Right lobe of liver (tissue), 6 donors: Measurements from ENCODE around the gene EXPH5. TPM values are rescaled to one million over a fixed set of nuclear protein-coding genes. Genes with fewer than 3 reads are reported as not detected.
A peak's percentile ranks its signal among the peaks of the same experiment; 100 is the strongest.
"Not testable (repeated sequence)": the region's sequence is repeated elsewhere in the genome, so short reads cannot be mapped to it uniquely, and the experiment has no call there.

Source experiments
- ATAC-seq, 4 donors: fragments of 200-7000 bp; cut with Tn5 transposase; one replicate each; pipeline ENCODE4 v1.9.1; 2020; ENCODE audit warnings: mild to moderate bottlenecking in 4 of 4, moderate library complexity in 4 of 4
- DNase-seq, 3 donors: peaks; one replicate each; pipeline ENCODE4 v3.0.0-alpha.2; 2020
- H3K27ac ChIP-seq, 3 donors: fragments of 200-600 bp; one replicate each; pipeline ENCODE4 v1.8.0; 2022
- H3K27me3 ChIP-seq, 2 donors: fragments of 200-600 bp; one replicate each; pipeline ENCODE4 v1.8.0; 2022
- H3K36me3 ChIP-seq, 4 donors: fragments of 200-600 bp; sonication (generic) in 1 of 4; one replicate each; pipeline versions ENCODE4 v1.5.1 to v1.8.0; 2017 to 2022; ENCODE audit warnings: control low read depth in 1 of 4
- H3K4me1 ChIP-seq, 4 donors: fragments of 200-600 bp; sonication (generic) in 1 of 4; one replicate each; pipeline versions ENCODE4 v1.5.1 to v1.8.0; 2017 to 2022; ENCODE audit warnings: control low read depth in 1 of 4
- H3K4me3 ChIP-seq, 3 donors: fragments of 200-600 bp; one replicate each; pipeline ENCODE4 v1.8.0; 2022
- H3K9me3 ChIP-seq, 4 donors: fragments of 200-600 bp; sonication (generic) in 1 of 4; one replicate each; pipeline versions ENCODE4 v1.5.1 to v1.8.0; 2017 to 2022; ENCODE audit warnings: control low read depth in 1 of 4
- POLR2A ChIP-seq: fragments of 450-650 bp; IDR thresholded peaks from one replicate; pipeline ENCODE4 v1.6.1; 2017; ENCODE audit warnings: antibody characterized with exemption, mild to moderate bottlenecking
- WGBS: methylation state at CpG from one replicate; pipeline ENCODE4 v1.1.6; 2018; ENCODE audit warnings: low coverage, low lambda C conversion rate; ENCODE audit not compliant: insufficient coverage; ENCODE audit errors: missing lambda C conversion rate; 5-methylcytosine and 5-hydroxymethylcytosine counted together
- intact Hi-C, 2 donors: fragments of 100-400 bp; cut with DNase I; formaldehyde crosslinking; loops; one replicate each; pipeline versions ENCODE4 v1.11.2 to v1.14.1; 2022
- total RNA-seq, 6 experiments: library from RNA; depleted of rRNA in 2 of 6; stranded (reverse); fragments of >200 nt in 2 of 6; fragmentation: NEBNext Ultra II Directional in 3 of 6; extraction: Animal tissue kit (Norgen Biotek cat#: 25700) in 3 of 6; gene quantifications; one replicate each; pipeline versions ENCODE4 v1.1.0 to v1.2.4, GENCODE V29; 2016 to 2023
- TF ChIP-seq, protein P1 (sequence below), 4 donors: fragments of 200-600 bp in 3 of 4; fragments of 450-650 bp in 1 of 4; IDR thresholded peaks; one replicate each; pipeline versions ENCODE4 v1.5.1 to v1.8.0; 2016 to 2022; ENCODE audit warnings: antibody characterized with exemption in 4 of 4, mild to moderate bottlenecking in 2 of 4
- donor health status: DM: no; HTN: yes; CAD: no.
- donor health status: DM: no; HTN: no; CAD: no.
- donor health status: DM: no; HTN: no; CAD: no.
- donor health status: DM: no; HTN: yes; CAD: no.
- donor health status: DM: no; HTN: yes; CAD: no.

Gene EXPH5
- total RNA-seq, 6 experiments from 2014 or later = 8.3 to 12.4 (median 10.2) TPM

- Histone ChIP-seq H3K36me3 (no peaks in the 10 kb centered on the region), H3K4me3 (no peak overlapping the region), H3K27me3 (no peaks in the 10 kb centered on the region), H3K9me3 (no peaks in the 10 kb centered on the region), H3K4me1 (peaks cover 0 to 6% (median 2%) of the 10 kb centered on the region in 4 donors), H3K27ac (no peak overlapping the region)
- DNase-seq (no peak), ATAC-seq (no peak)
- TF ChIP-seq, protein P1, sequence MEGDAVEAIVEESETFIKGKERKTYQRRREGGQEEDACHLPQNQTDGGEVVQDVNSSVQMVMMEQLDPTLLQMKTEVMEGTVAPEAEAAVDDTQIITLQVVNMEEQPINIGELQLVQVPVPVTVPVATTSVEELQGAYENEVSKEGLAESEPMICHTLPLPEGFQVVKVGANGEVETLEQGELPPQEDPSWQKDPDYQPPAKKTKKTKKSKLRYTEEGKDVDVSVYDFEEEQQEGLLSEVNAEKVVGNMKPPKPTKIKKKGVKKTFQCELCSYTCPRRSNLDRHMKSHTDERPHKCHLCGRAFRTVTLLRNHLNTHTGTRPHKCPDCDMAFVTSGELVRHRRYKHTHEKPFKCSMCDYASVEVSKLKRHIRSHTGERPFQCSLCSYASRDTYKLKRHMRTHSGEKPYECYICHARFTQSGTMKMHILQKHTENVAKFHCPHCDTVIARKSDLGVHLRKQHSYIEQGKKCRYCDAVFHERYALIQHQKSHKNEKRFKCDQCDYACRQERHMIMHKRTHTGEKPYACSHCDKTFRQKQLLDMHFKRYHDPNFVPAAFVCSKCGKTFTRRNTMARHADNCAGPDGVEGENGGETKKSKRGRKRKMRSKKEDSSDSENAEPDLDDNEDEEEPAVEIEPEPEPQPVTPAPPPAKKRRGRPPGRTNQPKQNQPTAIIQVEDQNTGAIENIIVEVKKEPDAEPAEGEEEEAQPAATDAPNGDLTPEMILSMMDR (IDR thresholded peaks at IDR 0.05) = no peak
- no peak for TF ChIP-seq POLR2A
- 98% methylated on average over 4 of the region's 4 CpGs for WGBS
- intact Hi-C loops = loop anchor here in 1 of 2 donors (10.0 kb wide), 1 partner anchor 53 kb away; no protein-coding TSS in a partner anchor
These were observed 1.7 kb downstream of the EXPH5 start for GRCh38 chr11:108591893-108592292.

GRCh38 chr11:108589136-108589535 lies 4.4 kb downstream of the EXPH5 start:
- Histone ChIP-seq H3K27me3 (no peaks in the 10 kb centered on the region), H3K9me3 (no peaks in the 10 kb centered on the region), H3K4me3 (no peak overlapping the region), H3K36me3 (no peaks in the 10 kb centered on the region), H3K27ac (no peak overlapping the region), H3K4me1 (peaks cover 0 to 4% (median 2%) of the 10 kb centered on the region in 4 donors)
- DNase-seq (no peak), ATAC-seq (no peak)
- no peak for TF ChIP-seq POLR2A
- TF ChIP-seq, protein P1 (IDR thresholded peaks at IDR 0.05) = no peak
- intact Hi-C loops = no loop called here
- no CpG with 5 or more reads among the region's 1 CpG for WGBS

DNA sequence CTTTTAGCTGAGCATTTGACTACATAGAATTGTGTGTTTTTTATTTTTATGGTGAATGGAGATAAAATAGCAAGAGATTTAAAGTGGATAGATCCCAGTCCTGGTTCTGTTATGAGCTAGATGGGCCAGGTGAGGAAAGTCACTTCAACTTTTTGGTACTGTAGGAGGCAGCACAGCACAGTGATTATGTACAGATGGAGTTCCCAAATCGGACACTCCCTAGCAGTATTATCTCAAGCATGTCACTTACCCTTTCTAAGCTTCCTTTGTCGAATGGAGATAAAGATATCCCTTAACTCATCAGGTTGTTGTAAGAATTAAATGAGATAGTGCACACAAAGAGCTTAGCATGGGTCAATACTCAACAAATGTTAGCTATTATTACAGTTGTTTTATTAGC lies 5.3 kb downstream of the EXPH5 start:
- no peaks in the 10 kb centered on the region for H3K9me3 ChIP-seq
- H3K4me3 ChIP-seq = no peak overlapping the region
- DNase-seq (no peak), ATAC-seq (peak in 1 of 4 donors; percentile 27)
- intact Hi-C loops = no loop called here
- H3K36me3 ChIP-seq = no peaks in the 10 kb centered on the region
- 57% methylated on average over 2 of the region's 2 CpGs for WGBS
- no peak overlapping the region for H3K27ac ChIP-seq
- H3K27me3 ChIP-seq = no peaks in the 10 kb centered on the region
- TF ChIP-seq, protein P1 (IDR thresholded peaks at IDR 0.05) = no peak
- TF ChIP-seq POLR2A = no peak
- H3K4me1 ChIP-seq = peaks cover 0 to 4% (median 0%) of the 10 kb centered on the region in 4 donors

DNA sequence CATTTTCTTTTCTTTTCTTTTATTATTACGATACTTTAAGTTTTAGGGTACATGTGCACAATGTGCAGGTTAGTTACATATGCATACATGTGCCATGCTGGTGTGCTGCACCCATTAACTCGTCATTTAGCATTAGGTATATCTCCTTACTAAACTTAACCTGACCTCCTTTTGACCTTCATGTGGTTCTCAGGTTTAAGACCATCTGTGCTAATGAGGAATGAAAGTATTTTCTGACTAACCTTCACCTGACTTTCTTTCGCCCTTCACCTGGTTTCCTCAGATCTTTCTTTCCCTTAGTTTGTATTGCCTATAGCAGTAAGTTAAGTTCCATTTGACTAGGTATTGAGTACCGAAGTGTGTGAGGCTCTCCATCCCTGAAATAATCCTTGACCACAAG lies 6.5 kb downstream of the EXPH5 start:
- DNase-seq (no peak), ATAC-seq (no peak)
- no peak overlapping the region for H3K27ac ChIP-seq
- intact Hi-C loops = no loop called here
- H3K36me3 ChIP-seq = no peaks in the 10 kb centered on the region
- TF ChIP-seq, protein P1 (IDR thresholded peaks at IDR 0.05) = no peak
- no peak for TF ChIP-seq POLR2A
- no peaks in the 10 kb centered on the region for H3K4me1 ChIP-seq
- no peaks in the 10 kb centered on the region for H3K9me3 ChIP-seq
- WGBS = 87% methylated on average over 4 of the region's 4 CpGs
- H3K4me3 ChIP-seq = no peak overlapping the region
- H3K27me3 ChIP-seq = no peaks in the 10 kb centered on the region

DNA sequence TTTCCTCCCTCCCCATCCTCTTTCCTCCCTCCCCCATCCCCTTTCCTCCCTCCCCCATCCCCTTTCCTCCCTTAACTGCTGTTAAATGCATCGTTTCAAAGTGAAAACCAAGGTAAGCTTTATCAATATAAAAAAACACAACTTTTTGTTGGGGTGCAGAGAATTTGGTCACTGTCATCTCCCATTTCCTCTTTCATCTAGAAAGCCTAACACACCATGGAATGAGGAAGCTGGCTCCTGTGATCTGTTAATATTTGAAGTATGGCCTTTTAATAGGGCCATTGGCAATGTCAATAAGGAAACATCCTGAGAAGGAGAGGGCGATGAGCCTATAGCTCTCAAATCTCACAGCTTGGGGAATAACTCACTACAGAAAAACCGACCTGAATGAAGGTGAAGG lies 7.0 kb downstream of the EXPH5 start:
- intact Hi-C loops = no loop called here
- WGBS = 73% methylated on average over 3 of the region's 3 CpGs
- Histone ChIP-seq H3K9me3 (no peaks in the 10 kb centered on the region), H3K36me3 (no peaks in the 10 kb centered on the region), H3K27me3 (no peaks in the 10 kb centered on the region), H3K27ac (no peak overlapping the region), H3K4me3 (no peak overlapping the region), H3K4me1 (no peaks in the 10 kb centered on the region)
- TF ChIP-seq, protein P1 (IDR thresholded peaks at IDR 0.05) = no peak
- TF ChIP-seq POLR2A = no peak
- peak in 1 of 4 donors; percentile 26 for ATAC-seq
- DNase-seq = no peak

- H3K4me3 ChIP-seq, intact Hi-C loops, H3K27me3 ChIP-seq, H3K27ac ChIP-seq, H3K36me3 ChIP-seq, DNase-seq, H3K9me3 ChIP-seq, ATAC-seq, H3K4me1 ChIP-seq: not testable (repeated sequence)
- WGBS = 94% methylated on average over 4 of the region's 4 CpGs
These were observed 7.4 kb downstream of the EXPH5 start for GRCh38 chr11:108586185-108586584.
